Neural cell (in vitro differentiated cells): Measurements from ENCODE around the gene OBP2A. TPM values are rescaled to one million over a fixed set of nuclear protein-coding genes. Genes with fewer than 3 reads are reported as not detected.

Experiments
- H2AFZ ChIP-seq: fragments of 200-600, 300-800 bp; sonication (generic), shearing (Covaris generic); 2 replicates; pipeline ENCODE4 v1.6.0; 2014; ENCODE audit warnings: low read depth, mild to moderate bottlenecking, antibody characterized with exemption, low read length, moderate library complexity
- H3F3A ChIP-seq: fragments of 200-600 bp; shearing (Covaris generic); 2 replicates; pipeline ENCODE4 v1.6.1; 2016; ENCODE audit warnings: mild to moderate bottlenecking, moderate library complexity, mixed read lengths, antibody characterized with exemption, low read length; ENCODE audit not compliant: insufficient read depth, poor library complexity, severe bottlenecking
- H3K27ac ChIP-seq: fragments of 200-600, 300-800 bp; sonication (generic), shearing (Covaris generic); 2 replicates; pipeline ENCODE4 v1.5.1; 2014; ENCODE audit warnings: mild to moderate bottlenecking, low read length, moderate library complexity
- H3K27me3 ChIP-seq: fragments of 300-800, 200-600 bp; sonication (generic), shearing (Covaris generic); 2 replicates; pipeline ENCODE4 v1.6.0; 2014; ENCODE audit warnings: mild to moderate bottlenecking, low read depth, low read length, moderate library complexity; ENCODE audit not compliant: insufficient read depth
- H3K36me3 ChIP-seq: fragments of 300-800, 200-600 bp; sonication (generic), shearing (Covaris generic); 2 replicates; pipeline ENCODE4 v1.5.1; 2014; ENCODE audit warnings: mild to moderate bottlenecking, antibody characterized with exemption, low read length, moderate library complexity; ENCODE audit not compliant: insufficient read depth
- H3K4me2 ChIP-seq: fragments of 300-800, 200-600 bp; sonication (generic), shearing (Covaris generic); 2 replicates; pipeline ENCODE4 v1.6.0; 2014; ENCODE audit warnings: mild to moderate bottlenecking, low read length
- H3K4me3 ChIP-seq: fragments of 300-800, 200-600 bp; sonication (generic), shearing (Covaris generic); 2 replicates; pipeline ENCODE4 v1.5.1; 2014; ENCODE audit warnings: mild to moderate bottlenecking, low read length, moderate library complexity
- H3K79me2 ChIP-seq: fragments of 200-600 bp; shearing (Covaris generic); replicated peaks from 2 replicates; pipeline ENCODE4 v1.6.0; 2014; ENCODE audit warnings: mild to moderate bottlenecking, low read length, moderate library complexity; ENCODE audit not compliant: insufficient read depth
- H3K9ac ChIP-seq: fragments of 300-800, 200-600 bp; sonication (generic), shearing (Covaris generic); 2 replicates; pipeline ENCODE4 v1.6.1; 2016; ENCODE audit warnings: mild to moderate bottlenecking, low read length, mixed read lengths
- H3K9me2 ChIP-seq: fragments of 200-600 bp; shearing (Covaris generic); 2 replicates; pipeline ENCODE4 v1.6.1; 2016; ENCODE audit warnings: mild to moderate bottlenecking, low read length, mixed read lengths; ENCODE audit not compliant: insufficient read depth
- H3K9me3 ChIP-seq: fragments of 200-600, 300-800 bp; sonication (generic), shearing (Covaris generic); 2 replicates; pipeline ENCODE4 v1.6.1; 2016; ENCODE audit warnings: mild to moderate bottlenecking, mixed run types, low read length, moderate library complexity, mixed read lengths
- H4K20me1 ChIP-seq: fragments of 200-600 bp; shearing (Covaris generic); 2 replicates; pipeline ENCODE4 v1.6.1; 2016; ENCODE audit warnings: mild to moderate bottlenecking, mixed run types; ENCODE audit not compliant: insufficient read depth
- CTCF ChIP-seq: fragments of 450-650 bp; IDR thresholded peaks from 2 replicates; pipeline ENCODE4 v1.5.1; 2014; ENCODE audit warnings: antibody characterized with exemption, mild to moderate bottlenecking, moderate library complexity; ENCODE audit not compliant: poor library complexity, severe bottlenecking
- EP300 ChIP-seq: fragments of 450-650 bp; conservative IDR thresholded peaks from 2 replicates; pipeline ENCODE4 v1.6.1; 2014; ENCODE audit warnings: antibody characterized with exemption, mild to moderate bottlenecking, moderate library complexity; ENCODE audit not compliant: poor library complexity, severe bottlenecking
- EZH2 ChIP-seq: fragments of 200-600, 300-800 bp; shearing (Covaris generic), sonication (generic); IDR thresholded peaks from 2 replicates; pipeline ENCODE4 v1.6.1; 2014; ENCODE audit warnings: antibody characterized with exemption, low read length, borderline replicate concordance, mild to moderate bottlenecking; ENCODE audit not compliant: insufficient read depth, poor library complexity, severe bottlenecking
- MXI1 ChIP-seq: fragments of 450-650 bp; conservative IDR thresholded peaks from 2 replicates; pipeline ENCODE4 v1.6.1; 2014; ENCODE audit warnings: antibody characterized with exemption, mild to moderate bottlenecking; ENCODE audit not compliant: poor library complexity, severe bottlenecking
- POLR2AphosphoS5 ChIP-seq: IDR thresholded peaks from 2 replicates; pipeline ENCODE4 v1.6.1; 2012
- RAD21 ChIP-seq: fragments of 450-650 bp; conservative IDR thresholded peaks from 2 replicates; pipeline ENCODE4 v1.6.1; 2014; ENCODE audit warnings: antibody characterized with exemption, mild to moderate bottlenecking, moderate library complexity
- REST ChIP-seq: IDR thresholded peaks from 2 replicates; pipeline ENCODE4 v1.6.1; 2012; ENCODE audit warnings: borderline replicate concordance
- SMC3 ChIP-seq: fragments of 450-650 bp; conservative IDR thresholded peaks from 2 replicates; pipeline ENCODE4 v1.6.1; 2014; ENCODE audit warnings: antibody characterized with exemption, mild to moderate bottlenecking, moderate library complexity; ENCODE audit not compliant: poor library complexity
- TAF1 ChIP-seq: IDR thresholded peaks from 2 replicates; pipeline ENCODE4 v1.6.1; 2012; ENCODE audit warnings: low read depth
- polyA plus RNA-seq: library from polyadenylated mRNA; depleted of rRNA; stranded (reverse); fragments of >200 nt; gene quantifications from 2 replicates; pipeline ENCODE4 v1.2.3, GENCODE V29; 2014

The OBP2A gene
- polyA plus RNA-seq, 1 donor from 2014 or later: not detected

- Histone ChIP-seq H3K9me2 (no peaks in the 10 kb centered on the region), H3F3A (no peaks in the 10 kb centered on the region), H4K20me1 (no peaks in the 10 kb centered on the region), H3K4me3 (no peak overlapping the region), H3K9ac (no peak overlapping the region), H3K36me3 (no peaks in the 10 kb centered on the region), H2AFZ (no peak overlapping the region), H3K27ac (no peak overlapping the region), H3K27me3 (peaks cover 5% of the 10 kb centered on the region), H3K9me3 (no peaks in the 10 kb centered on the region), H3K4me2 (no peak overlapping the region), H3K79me2 (no peaks in the 10 kb centered on the region)
- TF ChIP-seq CTCF: no peak
- TF ChIP-seq TAF1: no peak
- TF ChIP-seq POLR2AphosphoS5: no peak
- TF ChIP-seq RAD21: no peak
- TF ChIP-seq SMC3: no peak
- no peak for TF ChIP-seq REST
- TF ChIP-seq EP300: no peak
- TF ChIP-seq EZH2: no peak
- TF ChIP-seq MXI1: no peak
Observed at GRCh38 chr9:135575995-135576631, 30.2 kb downstream of the OBP2A start.

GRCh38 chr9:135577256-135577655, 31.3 kb downstream of the OBP2A start:
- Histone ChIP-seq H3K9me3 (no peaks in the 10 kb centered on the region), H2AFZ (no peak overlapping the region), H3K27me3 (peaks cover 5% of the 10 kb centered on the region), H3K4me3 (no peak overlapping the region), H3K4me2 (no peak overlapping the region), H3K36me3 (no peaks in the 10 kb centered on the region), H3K27ac (no peak overlapping the region), H3K9me2 (no peaks in the 10 kb centered on the region), H3F3A (no peaks in the 10 kb centered on the region), H4K20me1 (no peaks in the 10 kb centered on the region), H3K9ac (no peak overlapping the region), H3K79me2 (no peaks in the 10 kb centered on the region)
- TF ChIP-seq MXI1 (no peak), REST (no peak), TAF1 (no peak), CTCF (no peak), RAD21 (no peak), POLR2AphosphoS5 (no peak), EP300 (no peak), EZH2 (no peak), SMC3 (no peak)
